ENCODE measurements around the gene ZNF662.

DNA sequence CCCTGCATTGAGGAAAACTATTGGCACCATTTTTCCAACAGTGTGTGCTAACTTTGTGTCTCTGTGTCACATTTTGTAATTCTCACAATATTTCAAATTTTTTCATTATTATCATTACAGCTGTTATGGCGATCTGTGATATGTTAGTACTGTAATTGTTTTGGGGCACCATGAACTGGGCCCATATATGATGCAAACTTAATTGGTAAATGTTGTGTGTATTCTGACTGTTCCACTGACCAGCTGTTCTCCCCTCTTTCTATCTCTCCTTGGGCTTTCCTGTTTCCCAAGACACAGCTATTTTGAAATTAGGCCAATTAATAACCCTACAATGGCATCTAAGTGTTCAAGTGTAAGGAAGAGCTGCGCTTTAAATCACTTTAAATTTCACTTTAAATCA is 28.1 kb upstream of the ZNF662 start:
- TF ChIP-seq, protein P1, sequence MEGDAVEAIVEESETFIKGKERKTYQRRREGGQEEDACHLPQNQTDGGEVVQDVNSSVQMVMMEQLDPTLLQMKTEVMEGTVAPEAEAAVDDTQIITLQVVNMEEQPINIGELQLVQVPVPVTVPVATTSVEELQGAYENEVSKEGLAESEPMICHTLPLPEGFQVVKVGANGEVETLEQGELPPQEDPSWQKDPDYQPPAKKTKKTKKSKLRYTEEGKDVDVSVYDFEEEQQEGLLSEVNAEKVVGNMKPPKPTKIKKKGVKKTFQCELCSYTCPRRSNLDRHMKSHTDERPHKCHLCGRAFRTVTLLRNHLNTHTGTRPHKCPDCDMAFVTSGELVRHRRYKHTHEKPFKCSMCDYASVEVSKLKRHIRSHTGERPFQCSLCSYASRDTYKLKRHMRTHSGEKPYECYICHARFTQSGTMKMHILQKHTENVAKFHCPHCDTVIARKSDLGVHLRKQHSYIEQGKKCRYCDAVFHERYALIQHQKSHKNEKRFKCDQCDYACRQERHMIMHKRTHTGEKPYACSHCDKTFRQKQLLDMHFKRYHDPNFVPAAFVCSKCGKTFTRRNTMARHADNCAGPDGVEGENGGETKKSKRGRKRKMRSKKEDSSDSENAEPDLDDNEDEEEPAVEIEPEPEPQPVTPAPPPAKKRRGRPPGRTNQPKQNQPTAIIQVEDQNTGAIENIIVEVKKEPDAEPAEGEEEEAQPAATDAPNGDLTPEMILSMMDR (conservative IDR thresholded peaks at IDR 0.05; ENCODE audit: low read length) = no peak
- no peak for TF ChIP-seq EZH2phosphoT487 (IDR thresholded peaks at IDR 0.05; ENCODE audit: borderline replicate concordance, low read depth, low read length)

Data from OCI-LY7 (cell line).